Activated CD8-positive, alpha-beta memory T cell treated with anti-CD3 and anti-CD28 coated beads, Interleukin-2, amount 50 U/mL, for 1 hour (primary cell): Measurements from ENCODE around the gene COX5A.
A peak's percentile ranks its signal among the peaks of the same experiment; 100 is the strongest.

Experiments
- DNase-seq: peaks from one replicate; pipeline ENCODE4 v3.0.0-alpha.2; 2020; ENCODE audit errors: extremely low read depth

Gene COX5A

GRCh38 chr15:74937590-74938371, at the start of gene COX5A:
Gene COX5A (minus strand): TSS chr15:74938073. CDS start chr15:74938014, 59 bp downstream.
- DNase-seq, result peak; percentile 82

- no peak for DNase-seq
Observed at GRCh38 chr15:74983725-74984231, 45.9 kb upstream of the COX5A start.

GRCh38 chr15:74982183-74982582, 44.3 kb upstream of the COX5A start:
- DNase-seq, result no peak

GRCh38 chr15:74978503-74978902, 40.6 kb upstream of the COX5A start:
- DNase-seq, result no peak

- no peak for DNase-seq
Observed at GRCh38 chr15:74978077-74978476, 40.2 kb upstream of the COX5A start.

GRCh38 chr15:74977599-74977998, 39.7 kb upstream of the COX5A start:
- no peak for DNase-seq

- DNase-seq, result no peak
Observed at GRCh38 chr15:74976159-74976558, 38.3 kb upstream of the COX5A start.

- DNase-seq, result no peak
Observed at GRCh38 chr15:74967670-74968069, 29.8 kb upstream of the COX5A start.

GRCh38 chr15:74964794-74965193, 26.9 kb upstream of the COX5A start:
- no peak for DNase-seq

- DNase-seq, result no peak
Observed at GRCh38 chr15:74963213-74963612, 25.3 kb upstream of the COX5A start.

GRCh38 chr15:74962671-74963070, 24.8 kb upstream of the COX5A start:
- no peak for DNase-seq

- no peak for DNase-seq
Observed at GRCh38 chr15:74962219-74962618, 24.3 kb upstream of the COX5A start.

GRCh38 chr15:74961616-74962015, 23.7 kb upstream of the COX5A start:
- no peak for DNase-seq

- DNase-seq, result no peak
Observed at GRCh38 chr15:74960995-74961588, 23.2 kb upstream of the COX5A start.

- DNase-seq, result no peak
Observed at GRCh38 chr15:74960286-74960685, 22.4 kb upstream of the COX5A start.

GRCh38 chr15:74959586-74959939, 21.7 kb upstream of the COX5A start:
- no peak for DNase-seq

GRCh38 chr15:74958908-74959585, 21.2 kb upstream of the COX5A start:
- DNase-seq, result no peak

- no peak for DNase-seq
Observed at GRCh38 chr15:74958320-74958907, 20.5 kb upstream of the COX5A start.

GRCh38 chr15:74957476-74958035, 19.7 kb upstream of the COX5A start:
- DNase-seq, result no peak

GRCh38 chr15:74956648-74957475, 19.0 kb upstream of the COX5A start, which contains the start of gene RPP25:
Gene RPP25 (minus strand): TSS chr15:74956772. CDS start chr15:74956583, 189 bp downstream.
- DNase-seq, result no peak
